Endothelial cell (in vitro differentiated cells): ENCODE data around the gene OCA2. TPM values are rescaled to one million over a fixed set of nuclear protein-coding genes. Genes with fewer than 3 reads are reported as not detected.
A peak's percentile ranks its signal among the peaks of the same experiment; 100 is the strongest.
"Not testable (repeated sequence)": the region's sequence is repeated elsewhere in the genome, so short reads cannot be mapped to it uniquely, and the experiment has no call there.

ENCODE experiments used
- DNase-seq: peaks from one replicate; pipeline ENCODE4 v3.0.0; 2021; ENCODE audit warnings: low spot score
- H3K27ac Mint-ChIP-seq: one replicate; pipeline ENCODE4 v1.8.0; 2021; ENCODE audit warnings: mixed read lengths, inconsistent platforms; ENCODE audit not compliant: unreplicated experiment
- H3K27me3 Mint-ChIP-seq: one replicate; pipeline ENCODE4 v1.8.0; 2021; ENCODE audit warnings: mild to moderate bottlenecking, moderate library complexity, mixed read lengths, inconsistent platforms; ENCODE audit not compliant: unreplicated experiment
- H3K36me3 Mint-ChIP-seq: one replicate; pipeline ENCODE4 v1.8.0; 2021; ENCODE audit warnings: mild to moderate bottlenecking, low read depth, mixed read lengths, inconsistent platforms; ENCODE audit not compliant: unreplicated experiment
- H3K4me1 Mint-ChIP-seq: one replicate; pipeline ENCODE4 v1.8.0; 2021; ENCODE audit warnings: mild to moderate bottlenecking, mixed read lengths, inconsistent platforms; ENCODE audit not compliant: unreplicated experiment
- H3K4me3 Mint-ChIP-seq: one replicate; pipeline ENCODE4 v1.8.0; 2021; ENCODE audit warnings: mild to moderate bottlenecking, mixed read lengths, inconsistent platforms; ENCODE audit not compliant: unreplicated experiment
- H3K9me3 Mint-ChIP-seq: one replicate; pipeline ENCODE4 v1.8.0; 2021; ENCODE audit warnings: mixed read lengths, inconsistent platforms; ENCODE audit not compliant: unreplicated experiment
- CTCF ChIP-seq: fragments of 200-600 bp; sonication (generic); IDR thresholded peaks from one replicate; pipeline ENCODE4 v1.5.0; 2021; ENCODE audit warnings: antibody characterized with exemption; ENCODE audit not compliant: unreplicated experiment
- long read RNA-seq: library from polyadenylated mRNA; unstranded; transcript quantifications from one replicate; pipeline ENCODE4 v2.0.0, GENCODE V29; 2020; ENCODE audit not compliant: unreplicated experiment
- total RNA-seq: library from RNA; stranded (reverse); fragmentation: NEBNext Ultra II Directional; extraction: Animal tissue kit (Norgen Biotek cat#: 25700); gene quantifications from one replicate; pipeline ENCODE4 v1.2.1, GENCODE V29; 2021; ENCODE audit not compliant: unreplicated experiment

OCA2 gene
- not detected for total RNA-seq
- long read RNA-seq = 0 reads

- TF ChIP-seq CTCF = peak; percentile 62
- Mint-ChIP-seq H3K27ac (peak within 1 kb of the TSS; percentile 39), H3K27me3 (peaks cover 49% of the 10 kb centered on the region)
These were observed at the start of gene OCA2 for GRCh38 chr15:28098766-28099554. TSS of gene OCA2 (minus strand) at chr15:28099315. CDS start at chr15:28081874, 17,441 bp downstream.

GRCh38 chr15:28147801-28148200 lies 48.7 kb upstream of the OCA2 start:
- Mint-ChIP-seq H3K27me3 (peaks cover 2% of the 10 kb centered on the region), H3K9me3 (no peaks in the 10 kb centered on the region), H3K36me3 (peaks cover 43% of the 10 kb centered on the region), H3K27ac (no peak overlapping the region), H3K4me3 (no peak overlapping the region), H3K4me1 (no peaks in the 10 kb centered on the region)
- DNase-seq = no peak
- no peak for TF ChIP-seq CTCF

More at GRCh38 chr15:28098766-28099554, at the start of gene OCA2:
- H3K9me3 Mint-ChIP-seq = no peaks in the 10 kb centered on the region
- peaks cover 18% of the 10 kb centered on the region for H3K4me1 Mint-ChIP-seq
- peak; percentile 65 for DNase-seq
- H3K36me3 Mint-ChIP-seq = peaks cover 21% of the 10 kb centered on the region
- peak within 1 kb of the TSS; percentile 47 for H3K4me3 Mint-ChIP-seq

- H3K4me1 Mint-ChIP-seq, H3K27ac Mint-ChIP-seq: not testable (repeated sequence)
- peaks cover 47% of the 10 kb centered on the region for H3K36me3 Mint-ChIP-seq
These were observed 46.3 kb upstream of the OCA2 start for GRCh38 chr15:28145419-28145818.

DNA sequence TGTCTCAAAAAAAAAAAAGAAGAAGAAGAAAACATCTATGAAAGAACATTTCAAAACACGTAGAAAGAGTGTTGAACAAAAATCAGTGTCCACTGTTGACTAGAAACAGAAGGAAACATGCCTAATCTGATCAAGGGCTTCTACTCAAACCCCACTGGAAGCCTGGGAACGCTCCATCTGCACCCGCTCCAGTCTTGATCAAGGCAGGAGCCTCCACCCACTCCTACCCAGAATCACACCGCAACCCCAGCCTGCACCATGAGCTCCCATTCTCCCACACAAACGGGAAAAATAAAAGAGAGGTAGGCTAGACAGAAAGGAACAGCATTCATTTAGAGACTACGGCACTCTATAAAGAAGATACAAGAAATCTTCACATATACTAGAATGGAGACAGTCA lies 40.9 kb upstream of the OCA2 start:
- H3K9me3 Mint-ChIP-seq = peaks cover 3% of the 10 kb centered on the region
- H3K4me1 Mint-ChIP-seq = no peaks in the 10 kb centered on the region
- H3K36me3 Mint-ChIP-seq = peaks cover 68% of the 10 kb centered on the region
- TF ChIP-seq CTCF = no peak
- H3K27me3 Mint-ChIP-seq = no peaks in the 10 kb centered on the region
- H3K27ac Mint-ChIP-seq = no peak overlapping the region
- H3K4me3 Mint-ChIP-seq = no peak overlapping the region
- no peak for DNase-seq

More at GRCh38 chr15:28145419-28145818, 46.3 kb upstream of the OCA2 start:
- H3K27me3 Mint-ChIP-seq, H3K9me3 Mint-ChIP-seq, DNase-seq, H3K4me3 Mint-ChIP-seq: not testable (repeated sequence)

DNA sequence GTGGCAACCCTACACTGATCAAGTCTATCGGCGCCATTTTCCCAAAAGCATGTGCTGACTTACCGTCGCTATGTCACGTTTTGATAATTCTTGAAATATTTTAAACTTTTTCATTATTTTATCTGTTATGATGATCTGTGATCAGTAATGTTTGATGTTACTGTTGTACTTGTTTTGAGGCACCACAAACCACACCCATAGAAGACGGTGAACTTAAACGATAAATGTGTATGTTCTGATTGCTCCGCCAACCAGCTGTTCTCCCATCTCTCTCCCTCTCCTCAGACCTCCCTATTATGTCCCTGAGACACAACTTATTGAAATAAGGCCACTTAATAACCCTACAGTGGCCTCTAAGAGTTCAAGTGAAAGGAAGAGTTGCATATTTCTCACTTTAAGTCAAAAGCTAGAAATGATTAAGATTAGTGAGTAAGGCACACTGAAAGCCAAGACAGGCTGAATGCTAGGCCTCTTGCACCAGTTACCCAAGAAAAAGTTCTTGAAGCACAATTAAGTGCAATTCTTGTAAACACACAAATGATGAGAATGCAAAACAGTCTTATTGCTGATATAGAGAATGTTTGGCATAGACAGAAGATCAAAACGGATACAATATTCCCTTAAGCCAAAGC lies 38.4 kb upstream of the OCA2 start:
- not testable (repeated sequence) for H3K4me1 Mint-ChIP-seq, DNase-seq, H3K27ac Mint-ChIP-seq, H3K27me3 Mint-ChIP-seq, H3K9me3 Mint-ChIP-seq, H3K4me3 Mint-ChIP-seq
- H3K36me3 Mint-ChIP-seq = peaks cover 51% of the 10 kb centered on the region

DNA sequence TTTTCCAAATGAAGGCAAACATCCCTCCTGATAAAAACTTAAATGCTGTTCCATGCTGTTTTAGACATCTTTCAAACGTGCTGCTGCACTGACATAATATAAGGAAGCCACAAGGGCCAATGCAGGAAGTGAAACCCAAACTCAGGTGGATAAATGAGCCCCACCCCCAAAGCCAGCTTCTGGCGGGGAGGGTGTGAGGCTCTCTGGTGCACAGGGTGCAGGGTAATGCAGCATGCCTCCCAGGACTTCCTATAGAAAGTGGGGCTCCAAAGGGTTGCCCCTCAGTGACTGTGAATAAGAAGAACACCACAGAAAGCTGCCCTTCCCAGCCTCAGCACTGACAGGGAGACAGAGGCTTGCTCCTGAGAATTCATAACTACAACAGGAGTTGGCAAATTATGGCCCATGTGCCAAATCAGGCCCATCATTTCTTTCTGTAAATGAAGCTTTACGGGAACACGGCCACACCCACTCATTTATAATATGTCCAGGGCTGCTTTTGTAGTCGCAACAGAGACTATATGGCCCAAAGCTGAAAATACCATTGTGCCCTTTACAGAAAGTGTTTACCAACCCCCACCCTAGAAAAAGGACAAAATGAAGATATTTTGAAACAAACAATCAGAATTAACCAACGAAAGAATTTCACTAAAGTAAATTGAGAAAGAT lies 37.3 kb upstream of the OCA2 start:
- H3K36me3 Mint-ChIP-seq = peaks cover 43% of the 10 kb centered on the region

More for the DNA sequence above, 37.3 kb upstream of the OCA2 start:
- H3K27ac Mint-ChIP-seq, H3K27me3 Mint-ChIP-seq, H3K9me3 Mint-ChIP-seq, H3K4me1 Mint-ChIP-seq, DNase-seq, H3K4me3 Mint-ChIP-seq: not testable (repeated sequence)
